DOHH2 (cell line): ENCODE data around the gene ZMIZ1.

Experiments
- CTCF ChIP-seq: fragments of 200-600 bp; sonication (generic); IDR thresholded peaks from one replicate; pipeline ENCODE4 v1.5.1; 2014; ENCODE audit warnings: antibody characterized with exemption, mild to moderate bottlenecking, low read depth, low read length; ENCODE audit not compliant: poor library complexity, severe bottlenecking
- EZH2phosphoT487 ChIP-seq: fragments of 200-600 bp; sonication (generic); IDR thresholded peaks from 2 replicates; pipeline ENCODE4 v1.6.1; 2017; ENCODE audit warnings: borderline replicate concordance, mild to moderate bottlenecking, antibody characterized with exemption, low read length, moderate library complexity, mixed read lengths

DNA sequence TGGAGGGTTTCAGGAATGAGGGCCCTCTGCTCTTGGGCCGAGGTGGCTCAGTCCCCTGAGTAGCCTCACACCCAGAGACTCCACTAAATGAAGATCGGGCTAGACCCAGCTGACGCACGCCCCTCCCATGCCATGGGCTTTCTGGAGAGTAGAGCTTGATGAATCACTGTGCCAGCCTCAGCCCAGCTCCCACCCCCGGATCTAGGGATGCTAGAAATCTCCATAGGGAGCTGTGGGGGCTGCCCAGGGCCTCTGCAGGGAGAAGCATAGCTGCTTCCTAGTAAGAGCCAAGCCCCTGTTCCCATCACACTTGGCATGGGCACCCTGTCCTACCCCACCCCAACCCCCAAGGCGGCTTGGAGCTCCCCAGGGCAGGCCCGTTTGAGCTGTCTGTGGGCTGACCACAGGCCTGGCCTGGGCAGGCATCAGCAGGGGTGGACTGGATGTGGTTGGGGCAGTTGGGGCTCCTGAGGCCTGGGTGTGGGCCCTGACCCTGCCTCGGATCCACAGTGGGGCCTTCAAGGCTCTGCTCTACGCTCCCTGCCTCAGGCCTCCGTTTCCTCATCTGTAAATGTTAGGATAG is 121.2 kb downstream of the ZMIZ1 start:
- TF ChIP-seq CTCF (no peak), EZH2phosphoT487 (no peak)
